AG04449 (cell line): ENCODE data around the gene SMYD1.
"Not testable (repeated sequence)": the region's sequence is repeated elsewhere in the genome, so short reads cannot be mapped to it uniquely, and the experiment has no call there.

ENCODE experiments used
- CTCF ChIA-PET: fragments of 350-600 bp; formaldehyde crosslinking; extraction: SDS; loops from one replicate; lab custom pipeline; 2021; ENCODE audit warnings: antibody characterized with exemption; lab: Yijun Ruan, JAX
- POLR2A ChIA-PET: fragments of 400-600, 350-600 bp; formaldehyde crosslinking; extraction: SDS; loops from one replicate; lab custom pipeline; 2020; ENCODE audit warnings: antibody characterized with exemption, inconsistent platforms; lab: Yijun Ruan, JAX
- DNase-seq: peaks from one replicate; pipeline ENCODE4 v3.0.0-alpha.2; 2010; ENCODE audit warnings: low read depth, low spot score
- H3K4me3 ChIP-seq: 2 replicates; pipeline ENCODE4 v1.5.1; 2011; ENCODE audit warnings: low read depth, mild to moderate bottlenecking, control low read depth, low read length
- TF ChIP-seq, protein P1 (sequence below): IDR thresholded peaks from one replicate; pipeline ENCODE4 v1.5.1; 2011; ENCODE audit warnings: mild to moderate bottlenecking, moderate library complexity, low read length, control low read depth, inconsistent platforms; ENCODE audit not compliant: insufficient read depth; ENCODE audit errors: missing control alignments

Gene SMYD1

GRCh38 chr2:88067598-88067997, at the start of gene SMYD1:
TSS of gene SMYD1 (plus strand) at chr2:88067825. CDS start at chr2:88067865, 40 bp downstream.
- ChIA-PET CTCF (interaction anchor here (1.7 kb wide), 1 partner anchor 124 kb away, joined by 4 read pairs; no protein-coding TSS in a partner anchor), POLR2A (no interaction called here)
- TF ChIP-seq, protein P1, sequence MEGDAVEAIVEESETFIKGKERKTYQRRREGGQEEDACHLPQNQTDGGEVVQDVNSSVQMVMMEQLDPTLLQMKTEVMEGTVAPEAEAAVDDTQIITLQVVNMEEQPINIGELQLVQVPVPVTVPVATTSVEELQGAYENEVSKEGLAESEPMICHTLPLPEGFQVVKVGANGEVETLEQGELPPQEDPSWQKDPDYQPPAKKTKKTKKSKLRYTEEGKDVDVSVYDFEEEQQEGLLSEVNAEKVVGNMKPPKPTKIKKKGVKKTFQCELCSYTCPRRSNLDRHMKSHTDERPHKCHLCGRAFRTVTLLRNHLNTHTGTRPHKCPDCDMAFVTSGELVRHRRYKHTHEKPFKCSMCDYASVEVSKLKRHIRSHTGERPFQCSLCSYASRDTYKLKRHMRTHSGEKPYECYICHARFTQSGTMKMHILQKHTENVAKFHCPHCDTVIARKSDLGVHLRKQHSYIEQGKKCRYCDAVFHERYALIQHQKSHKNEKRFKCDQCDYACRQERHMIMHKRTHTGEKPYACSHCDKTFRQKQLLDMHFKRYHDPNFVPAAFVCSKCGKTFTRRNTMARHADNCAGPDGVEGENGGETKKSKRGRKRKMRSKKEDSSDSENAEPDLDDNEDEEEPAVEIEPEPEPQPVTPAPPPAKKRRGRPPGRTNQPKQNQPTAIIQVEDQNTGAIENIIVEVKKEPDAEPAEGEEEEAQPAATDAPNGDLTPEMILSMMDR = no peak
- H3K4me3 ChIP-seq = no peak within 1 kb of the TSS
- no peak for DNase-seq

DNA sequence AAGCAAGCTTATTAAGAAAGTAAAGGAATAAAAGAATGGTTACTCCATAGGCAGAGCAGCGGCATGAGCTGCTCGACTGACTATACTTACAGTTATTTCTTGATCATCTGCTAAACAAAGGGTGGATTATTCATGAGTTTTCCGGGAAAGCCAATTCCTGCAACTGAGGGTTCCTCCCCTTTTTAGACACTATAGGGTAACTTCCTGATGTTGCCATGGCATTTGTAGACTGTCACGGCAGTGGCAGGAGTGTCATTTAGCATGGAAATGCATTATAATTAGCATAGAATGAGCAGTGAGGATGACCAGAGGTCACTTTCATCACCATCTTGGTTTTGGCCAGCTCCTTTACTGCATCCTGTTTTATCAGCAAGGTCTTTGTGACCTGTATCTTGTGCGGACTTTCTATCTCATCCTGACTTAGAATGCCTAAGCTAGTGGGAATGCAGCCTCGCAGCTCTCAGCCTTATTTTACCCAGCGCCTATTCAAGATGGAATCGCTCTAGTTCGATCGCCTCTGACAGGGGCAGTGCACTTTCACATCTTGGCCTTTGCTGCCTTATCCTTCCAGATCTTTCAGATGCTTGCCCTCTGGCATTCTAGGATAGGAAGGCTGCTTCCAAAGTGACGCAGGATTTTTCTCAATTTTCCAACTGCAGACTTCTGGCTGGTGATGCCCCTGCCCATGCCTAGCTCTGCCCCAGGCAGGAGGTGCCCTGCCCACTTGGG, 49.4 kb upstream of the SMYD1 start:
- POLR2A ChIA-PET, DNase-seq, H3K4me3 ChIP-seq, CTCF ChIA-PET: not testable (repeated sequence)

- DNase-seq = no peak
- POLR2A ChIA-PET = no interaction called here
- TF ChIP-seq, protein P1 = no peak
- H3K4me3 ChIP-seq = no peak overlapping the region
- CTCF ChIA-PET = no interaction called here
Observed at GRCh38 chr2:88018909-88019308, 48.7 kb upstream of the SMYD1 start.

- no peak for DNase-seq
- ChIA-PET CTCF (no interaction called here), POLR2A (no interaction called here)
- TF ChIP-seq, protein P1 = no peak
- H3K4me3 ChIP-seq = no peak overlapping the region
Observed at GRCh38 chr2:88019985-88020384, 47.6 kb upstream of the SMYD1 start.

DNA sequence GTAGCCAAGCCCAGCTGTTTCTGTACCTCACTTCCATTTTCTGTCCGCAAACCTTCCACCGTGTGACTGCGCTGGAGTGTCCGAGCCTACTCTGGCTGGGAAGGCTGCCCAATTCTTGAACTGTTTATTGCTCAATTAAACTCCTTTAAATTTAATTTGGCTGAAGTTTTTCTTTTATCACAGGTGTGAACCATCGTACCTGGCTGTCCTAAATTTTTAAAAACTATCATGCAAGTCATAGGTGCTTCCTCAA, 45.0 kb upstream of the SMYD1 start:
- CTCF ChIA-PET = no interaction called here
- no peak for DNase-seq
- TF ChIP-seq, protein P1 = no peak
- no peak overlapping the region for H3K4me3 ChIP-seq
- POLR2A ChIA-PET = no interaction called here

GRCh38 chr2:88024509-88024908, 43.1 kb upstream of the SMYD1 start:
- no peak for DNase-seq
- POLR2A ChIA-PET = no interaction called here
- no peak overlapping the region for H3K4me3 ChIP-seq

More at GRCh38 chr2:88024509-88024908, 43.1 kb upstream of the SMYD1 start:
- TF ChIP-seq, protein P1 = no peak
- CTCF ChIA-PET = no interaction called here
